Measurements from ENCODE around the gene VIPR1. TPM values are rescaled to one million over a fixed set of nuclear protein-coding genes. Genes with fewer than 3 reads are reported as not detected.

The VIPR1 gene
- total RNA-seq, 4 donors from 2014 or later: 3.6 to 94.6 (median 14.3) TPM

GRCh38 chr3:42489116-42489936 lies 13.1 kb upstream of the VIPR1 start:
- no peak for TF ChIP-seq CTCF (IDR thresholded peaks at IDR 0.05; ENCODE audit: low read depth)

GRCh38 chr3:42489937-42490227 lies 12.6 kb upstream of the VIPR1 start:
- no peak for TF ChIP-seq CTCF (IDR thresholded peaks at IDR 0.05; ENCODE audit: low read depth)

GRCh38 chr3:42490243-42490642 lies 12.2 kb upstream of the VIPR1 start:
- TF ChIP-seq CTCF (IDR thresholded peaks at IDR 0.05; ENCODE audit: low read depth): no peak

GRCh38 chr3:42491881-42492507 lies 10.4 kb upstream of the VIPR1 start:
- TF ChIP-seq CTCF (IDR thresholded peaks at IDR 0.05; ENCODE audit: low read depth): no peak

GRCh38 chr3:42492508-42493080 lies 9.8 kb upstream of the VIPR1 start:
- TF ChIP-seq CTCF (IDR thresholded peaks at IDR 0.05; ENCODE audit: low read depth): no peak

GRCh38 chr3:42493126-42493797 lies 9.2 kb upstream of the VIPR1 start:
- TF ChIP-seq CTCF (IDR thresholded peaks at IDR 0.05; ENCODE audit: low read depth): no peak

- no peak for TF ChIP-seq CTCF (IDR thresholded peaks at IDR 0.05; ENCODE audit: low read depth)
Measured at GRCh38 chr3:42493798-42494151, 8.7 kb upstream of the VIPR1 start.
